ENCODE measurements around the gene ALK.

DNA sequence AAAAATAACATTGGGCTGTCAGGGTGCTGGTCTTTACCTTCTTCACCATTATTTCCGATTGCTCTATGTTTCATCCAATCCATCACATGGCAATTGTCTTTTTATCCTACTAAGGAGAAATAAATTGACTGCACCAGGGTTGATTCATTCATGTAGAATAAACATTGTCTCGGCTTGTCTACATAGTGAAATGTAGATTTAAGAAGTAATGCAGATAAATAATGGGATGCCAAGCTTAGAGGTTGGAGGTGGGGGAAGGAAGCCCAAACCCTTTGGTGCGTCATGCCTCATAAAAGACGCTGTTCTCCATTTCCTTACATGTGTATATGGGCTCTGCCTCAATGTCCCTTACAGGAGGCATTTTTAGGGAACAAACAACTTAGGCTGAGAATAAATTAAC is 117.8 kb downstream of the ALK start:
- TF ChIP-seq RCOR1 (IDR thresholded peaks at IDR 0.05; ENCODE audit: low read depth, low read length): no peak
- no peak for TF ChIP-seq POLR2A (IDR thresholded peaks at IDR 0.05; ENCODE audit: low read length)
- TF ChIP-seq, protein P1, sequence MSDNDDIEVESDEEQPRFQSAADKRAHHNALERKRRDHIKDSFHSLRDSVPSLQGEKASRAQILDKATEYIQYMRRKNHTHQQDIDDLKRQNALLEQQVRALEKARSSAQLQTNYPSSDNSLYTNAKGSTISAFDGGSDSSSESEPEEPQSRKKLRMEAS (IDR thresholded peaks at IDR 0.05): no peak
- TF ChIP-seq SMC3 (IDR thresholded peaks at IDR 0.05): no peak
- TF ChIP-seq, protein P2, sequence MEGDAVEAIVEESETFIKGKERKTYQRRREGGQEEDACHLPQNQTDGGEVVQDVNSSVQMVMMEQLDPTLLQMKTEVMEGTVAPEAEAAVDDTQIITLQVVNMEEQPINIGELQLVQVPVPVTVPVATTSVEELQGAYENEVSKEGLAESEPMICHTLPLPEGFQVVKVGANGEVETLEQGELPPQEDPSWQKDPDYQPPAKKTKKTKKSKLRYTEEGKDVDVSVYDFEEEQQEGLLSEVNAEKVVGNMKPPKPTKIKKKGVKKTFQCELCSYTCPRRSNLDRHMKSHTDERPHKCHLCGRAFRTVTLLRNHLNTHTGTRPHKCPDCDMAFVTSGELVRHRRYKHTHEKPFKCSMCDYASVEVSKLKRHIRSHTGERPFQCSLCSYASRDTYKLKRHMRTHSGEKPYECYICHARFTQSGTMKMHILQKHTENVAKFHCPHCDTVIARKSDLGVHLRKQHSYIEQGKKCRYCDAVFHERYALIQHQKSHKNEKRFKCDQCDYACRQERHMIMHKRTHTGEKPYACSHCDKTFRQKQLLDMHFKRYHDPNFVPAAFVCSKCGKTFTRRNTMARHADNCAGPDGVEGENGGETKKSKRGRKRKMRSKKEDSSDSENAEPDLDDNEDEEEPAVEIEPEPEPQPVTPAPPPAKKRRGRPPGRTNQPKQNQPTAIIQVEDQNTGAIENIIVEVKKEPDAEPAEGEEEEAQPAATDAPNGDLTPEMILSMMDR (IDR thresholded peaks at IDR 0.05): no peak
- TF ChIP-seq RFX5 (IDR thresholded peaks at IDR 0.05): no peak
- no peak for TF ChIP-seq RAD21 (conservative IDR thresholded peaks at IDR 0.05 in 1 of 2, IDR thresholded peaks at IDR 0.05 in 1 of 2)

Data from A549 (cell line).